ENCODE measurements around the gene PARD3B.

The PARD3B gene

DNA sequence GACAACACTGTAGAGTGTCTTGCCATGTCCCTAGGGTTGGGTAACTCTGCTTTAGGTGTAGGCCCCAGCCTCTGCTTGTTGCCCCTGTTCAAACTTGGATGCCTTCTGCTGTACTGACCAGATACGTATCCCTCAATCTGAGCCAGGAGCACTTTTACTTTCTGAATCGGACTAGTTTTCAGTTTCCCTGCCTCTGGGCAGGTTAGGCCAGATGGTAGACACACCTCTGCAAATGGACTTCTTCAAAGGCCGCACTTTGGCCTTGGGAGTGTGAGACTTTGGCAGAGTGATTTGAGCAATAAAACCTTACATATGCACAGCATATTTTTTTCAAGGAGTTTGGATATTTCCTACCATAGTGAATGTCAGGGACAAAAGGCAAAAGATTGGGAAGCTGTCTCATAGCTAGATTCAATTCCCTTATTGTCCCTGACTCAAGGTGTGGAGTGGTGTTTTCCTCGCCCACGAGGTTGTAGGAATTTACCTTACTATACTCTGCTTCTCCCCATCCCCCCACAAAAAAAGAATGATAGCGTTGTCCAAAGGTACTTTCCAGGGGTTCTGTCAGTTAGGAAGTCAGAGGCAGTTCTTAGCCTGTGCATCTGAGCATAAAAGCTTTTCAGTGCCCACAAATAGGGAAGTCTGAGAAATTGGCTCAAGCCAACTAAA, 15.3 kb upstream of the PARD3B start:
- TF ChIP-seq, protein P1, sequence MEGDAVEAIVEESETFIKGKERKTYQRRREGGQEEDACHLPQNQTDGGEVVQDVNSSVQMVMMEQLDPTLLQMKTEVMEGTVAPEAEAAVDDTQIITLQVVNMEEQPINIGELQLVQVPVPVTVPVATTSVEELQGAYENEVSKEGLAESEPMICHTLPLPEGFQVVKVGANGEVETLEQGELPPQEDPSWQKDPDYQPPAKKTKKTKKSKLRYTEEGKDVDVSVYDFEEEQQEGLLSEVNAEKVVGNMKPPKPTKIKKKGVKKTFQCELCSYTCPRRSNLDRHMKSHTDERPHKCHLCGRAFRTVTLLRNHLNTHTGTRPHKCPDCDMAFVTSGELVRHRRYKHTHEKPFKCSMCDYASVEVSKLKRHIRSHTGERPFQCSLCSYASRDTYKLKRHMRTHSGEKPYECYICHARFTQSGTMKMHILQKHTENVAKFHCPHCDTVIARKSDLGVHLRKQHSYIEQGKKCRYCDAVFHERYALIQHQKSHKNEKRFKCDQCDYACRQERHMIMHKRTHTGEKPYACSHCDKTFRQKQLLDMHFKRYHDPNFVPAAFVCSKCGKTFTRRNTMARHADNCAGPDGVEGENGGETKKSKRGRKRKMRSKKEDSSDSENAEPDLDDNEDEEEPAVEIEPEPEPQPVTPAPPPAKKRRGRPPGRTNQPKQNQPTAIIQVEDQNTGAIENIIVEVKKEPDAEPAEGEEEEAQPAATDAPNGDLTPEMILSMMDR (IDR thresholded peaks at IDR 0.05; ENCODE audit: extremely low read depth, missing control alignments), result no peak
- DNase-seq (ENCODE audit: low spot score), result no peak

- TF ChIP-seq, protein P1 (IDR thresholded peaks at IDR 0.05; ENCODE audit: extremely low read depth, missing control alignments), result no peak
- DNase-seq (ENCODE audit: low spot score), result no peak
Measured at GRCh38 chr2:204530464-204530805, 14.8 kb upstream of the PARD3B start.

GRCh38 chr2:204533629-204534370, 11.5 kb upstream of the PARD3B start:
- TF ChIP-seq, protein P1 (IDR thresholded peaks at IDR 0.05; ENCODE audit: extremely low read depth, missing control alignments), result no peak
- no peak for DNase-seq (ENCODE audit: low spot score)

DNA sequence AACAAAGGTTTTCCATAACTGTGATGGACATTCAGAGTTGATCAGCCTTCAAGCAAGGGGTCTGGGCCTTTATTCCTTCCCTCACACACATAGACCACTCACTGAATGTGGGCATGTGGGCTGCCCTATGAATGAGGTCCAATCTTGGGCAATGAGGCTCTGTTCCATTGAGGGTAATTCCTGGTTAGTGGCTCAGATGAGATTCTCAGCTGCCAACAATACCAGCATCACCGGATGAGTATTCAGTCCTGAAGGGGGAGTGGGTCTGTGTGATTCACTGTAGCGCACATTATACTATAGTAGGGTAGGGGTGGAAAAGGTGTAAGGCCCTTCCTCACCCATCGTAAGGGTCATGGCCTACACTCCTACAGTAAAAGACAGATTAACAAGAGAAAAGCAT, 9.9 kb upstream of the PARD3B start:
- TF ChIP-seq, protein P1 (IDR thresholded peaks at IDR 0.05; ENCODE audit: extremely low read depth, missing control alignments), result no peak
- DNase-seq (ENCODE audit: low spot score), result no peak

DNA sequence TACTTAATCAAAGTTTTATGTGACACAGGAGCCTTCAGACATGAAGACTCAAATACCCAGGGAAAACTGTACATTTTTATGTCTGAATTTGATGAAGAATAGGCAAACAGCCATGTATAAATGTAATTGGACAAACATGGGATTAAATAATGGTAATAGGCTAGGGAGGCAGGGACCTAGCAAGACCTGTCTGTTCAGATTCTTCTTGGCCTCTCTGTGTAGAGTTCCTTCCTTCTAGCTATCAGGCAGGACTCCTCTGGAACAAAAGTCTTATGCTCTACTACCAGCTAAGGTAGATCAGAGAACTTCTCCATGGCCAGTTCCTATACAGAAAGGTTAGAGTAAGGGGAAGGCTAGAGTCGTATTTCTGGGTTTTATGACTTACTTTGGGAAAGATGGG, 9.5 kb upstream of the PARD3B start:
- DNase-seq (ENCODE audit: low spot score), result no peak
- TF ChIP-seq, protein P1 (IDR thresholded peaks at IDR 0.05; ENCODE audit: extremely low read depth, missing control alignments), result no peak

GRCh38 chr2:204538182-204539018, 6.9 kb upstream of the PARD3B start:
- TF ChIP-seq, protein P1 (IDR thresholded peaks at IDR 0.05; ENCODE audit: extremely low read depth, missing control alignments), result no peak
- no peak for DNase-seq (ENCODE audit: low spot score)

DNA sequence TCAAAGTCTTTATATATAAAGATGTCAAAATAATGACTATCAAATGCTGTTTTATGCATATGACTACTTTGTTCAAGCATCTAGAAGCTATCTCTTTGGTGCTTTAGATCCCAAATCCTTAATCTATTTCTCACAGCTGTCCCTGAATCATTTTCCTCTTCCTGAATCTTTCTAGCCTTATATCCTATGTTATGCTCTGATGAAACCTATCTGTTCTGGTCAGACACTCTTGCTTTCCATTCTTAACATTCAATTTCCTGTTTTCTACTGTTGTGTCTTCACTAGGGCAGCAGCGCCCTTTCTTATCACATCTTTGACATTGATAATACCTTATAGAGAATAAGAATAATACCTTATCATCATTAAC, 6.3 kb upstream of the PARD3B start:
- DNase-seq (ENCODE audit: low spot score), result no peak
- TF ChIP-seq, protein P1 (IDR thresholded peaks at IDR 0.05; ENCODE audit: extremely low read depth, missing control alignments), result no peak
